Kidney epithelial cell (primary cell): ENCODE results near the gene MAPKAP1. TPM values are rescaled to one million over a fixed set of nuclear protein-coding genes. Genes with fewer than 3 reads are reported as not detected.

ENCODE experiments used
- DNase-seq: peaks from one replicate; pipeline ENCODE4 v3.0.0-alpha.2; 2010; ENCODE audit warnings: low read depth
- H3K27me3 ChIP-seq: 2 replicates; pipeline ENCODE4 v1.6.0; 2011; ENCODE audit warnings: low read length; ENCODE audit not compliant: control insufficient read depth, insufficient read depth
- H3K36me3 ChIP-seq: 2 replicates; pipeline ENCODE4 v1.5.1; 2011; ENCODE audit warnings: low read length; ENCODE audit not compliant: control insufficient read depth, insufficient read depth
- H3K4me3 ChIP-seq: 2 replicates; pipeline ENCODE4 v1.5.1; 2011; ENCODE audit warnings: low read depth, mild to moderate bottlenecking, control low read depth, low read length
- CTCF ChIP-seq: IDR thresholded peaks from 2 replicates; pipeline ENCODE4 v1.5.1; 2011; ENCODE audit warnings: mild to moderate bottlenecking, moderate library complexity, low read length, control low read depth, inconsistent platforms; ENCODE audit not compliant: insufficient read depth, poor library complexity, severe bottlenecking
- total RNA-seq: library from RNA; depleted of rRNA; stranded (reverse); fragments of >200 nt; gene quantifications from 2 replicates; pipeline ENCODE4 v1.2.3, GENCODE V29; 2015

The MAPKAP1 gene
- total RNA-seq, 1 donor from 2014 or later = 101 TPM

- no peak for TF ChIP-seq CTCF
- no peak overlapping the region for H3K4me3 ChIP-seq
- H3K27me3 ChIP-seq = no peaks in the 10 kb centered on the region
- H3K36me3 ChIP-seq = no peaks in the 10 kb centered on the region
- DNase-seq = no peak
Observed at GRCh38 chr9:125630436-125630835, 76.6 kb downstream of the MAPKAP1 start.

- Histone ChIP-seq H3K4me3 (no peak overlapping the region), H3K27me3 (no peaks in the 10 kb centered on the region), H3K36me3 (no peaks in the 10 kb centered on the region)
- TF ChIP-seq CTCF = no peak
- DNase-seq = no peak
Observed at GRCh38 chr9:125629446-125629845, 77.6 kb downstream of the MAPKAP1 start.

GRCh38 chr9:125626187-125626586, 80.8 kb downstream of the MAPKAP1 start:
- Histone ChIP-seq H3K27me3 (no peaks in the 10 kb centered on the region), H3K4me3 (no peak overlapping the region), H3K36me3 (no peaks in the 10 kb centered on the region)
- no peak for TF ChIP-seq CTCF
- no peak for DNase-seq

GRCh38 chr9:125621170-125621569, 85.8 kb downstream of the MAPKAP1 start:
- no peak for DNase-seq
- TF ChIP-seq CTCF = no peak
- H3K27me3 ChIP-seq = no peaks in the 10 kb centered on the region

GRCh38 chr9:125620216-125620615, 86.8 kb downstream of the MAPKAP1 start:
- no peak for TF ChIP-seq CTCF
- H3K27me3 ChIP-seq = no peaks in the 10 kb centered on the region
- no peak for DNase-seq
- H3K4me3 ChIP-seq = no peak overlapping the region
- no peaks in the 10 kb centered on the region for H3K36me3 ChIP-seq

More at GRCh38 chr9:125621170-125621569, 85.8 kb downstream of the MAPKAP1 start:
- no peak overlapping the region for H3K4me3 ChIP-seq
- no peaks in the 10 kb centered on the region for H3K36me3 ChIP-seq

- no peak for DNase-seq
- no peak overlapping the region for H3K4me3 ChIP-seq
- H3K27me3 ChIP-seq = no peaks in the 10 kb centered on the region
- H3K36me3 ChIP-seq = no peaks in the 10 kb centered on the region
- TF ChIP-seq CTCF = no peak
Observed at GRCh38 chr9:125617087-125617486, 89.9 kb downstream of the MAPKAP1 start.
